SK-N-MC (cell line): ENCODE measurements around the gene ZFAND3.

ENCODE experiments used
- DNase-seq: peaks from one replicate; pipeline ENCODE4 v3.0.0-alpha.2; 2011; ENCODE audit warnings: low read depth, low spot score
- H3K27ac ChIP-seq: fragments of 200-600 bp; sonication (generic); 2 replicates; pipeline ENCODE4 v1.5.1; 2016; ENCODE audit warnings: mixed run types
- H3K36me3 ChIP-seq: fragments of 200-600 bp; sonication (generic); 2 replicates; pipeline ENCODE4 v1.6.1; 2017; ENCODE audit warnings: antibody characterized with exemption, low read length, mixed read lengths; ENCODE audit not compliant: insufficient read depth
- H3K4me3 ChIP-seq: fragments of 200-600 bp; sonication (generic); 2 replicates; pipeline ENCODE4 v1.5.1; 2016
- H3K9ac ChIP-seq: fragments of 200-600 bp; sonication (generic); 2 replicates; pipeline ENCODE4 v1.8.0; 2017; ENCODE audit warnings: mixed run types, mixed read lengths; ENCODE audit not compliant: insufficient read length
- H3K9me3 ChIP-seq: fragments of 200-600 bp; sonication (generic); 2 replicates; pipeline ENCODE4 v1.6.1; 2017; ENCODE audit warnings: low read depth, mild to moderate bottlenecking, antibody characterized with exemption, low read length, moderate library complexity, mixed read lengths
- EZH2 ChIP-seq: fragments of 200-600 bp; sonication (generic); IDR thresholded peaks from one replicate; pipeline ENCODE4 v1.6.1; 2017; ENCODE audit warnings: antibody characterized with exemption
- FOXP2 ChIP-seq: optimal IDR thresholded peaks from 2 replicates; pipeline ENCODE3; 2011; ENCODE audit warnings: mild to moderate bottlenecking, moderate library complexity; ENCODE audit not compliant: insufficient read depth; ENCODE audit errors: extremely low read length, control extremely low read depth
- POLR2AphosphoS5 ChIP-seq: IDR thresholded peaks from 2 replicates; pipeline ENCODE4 v1.6.1; 2012; ENCODE audit warnings: mild to moderate bottlenecking, low read depth, low read length, borderline replicate concordance

Gene ZFAND3

DNA sequence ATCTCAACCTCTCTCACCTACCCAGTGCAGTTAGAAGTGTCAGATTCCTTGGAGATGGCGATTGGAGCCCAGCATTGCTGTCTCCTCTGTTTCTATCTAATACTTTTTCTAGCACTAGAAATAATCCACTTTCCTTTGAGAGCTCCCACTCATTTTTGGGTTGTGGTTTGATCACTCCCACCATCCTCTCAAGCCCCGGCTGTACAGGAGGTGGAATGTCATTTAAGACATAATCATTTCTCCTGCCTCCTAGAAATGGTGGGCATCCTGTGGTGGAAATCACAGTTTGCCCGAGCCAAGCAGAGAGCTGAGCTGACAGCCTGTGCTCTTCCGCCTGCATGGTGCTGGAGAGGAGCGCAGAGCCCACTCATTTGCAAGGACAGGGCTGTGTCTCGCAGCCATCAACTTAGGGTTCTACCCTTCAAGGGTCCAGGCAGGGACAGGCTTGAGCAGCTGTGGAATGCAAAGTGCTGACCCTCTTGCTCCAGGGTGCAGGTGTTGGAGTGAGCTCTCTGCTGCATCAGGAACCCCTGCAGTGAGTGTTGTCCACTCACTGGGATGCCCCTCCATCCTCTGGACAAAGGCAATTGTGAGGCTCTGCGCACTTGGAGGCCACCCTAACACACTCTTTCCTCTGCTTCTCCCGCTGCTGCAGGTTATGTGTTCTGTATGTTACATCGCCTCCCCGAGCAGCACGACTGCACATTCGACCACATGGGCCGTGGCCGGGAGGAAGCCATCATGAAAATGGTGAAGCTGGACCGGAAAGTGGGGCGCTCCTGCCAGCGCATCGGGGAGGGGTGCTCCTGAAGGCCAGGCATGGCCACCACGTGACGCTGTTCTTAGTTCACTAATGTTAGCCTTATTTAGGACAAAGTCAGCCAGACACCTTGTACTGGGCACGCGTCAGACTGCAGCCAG is 332.3 kb downstream of the ZFAND3 start:
- H3K4me3 ChIP-seq, result no peak overlapping the region
- DNase-seq, result no peak
- no peaks in the 10 kb centered on the region for H3K9me3 ChIP-seq
- H3K36me3 ChIP-seq, result peaks cover 5% of the 10 kb centered on the region; the same call in 1 of the 2 replicates
- H3K27ac ChIP-seq, result no peak overlapping the region
- TF ChIP-seq EZH2 (no peak), POLR2AphosphoS5 (no peak), FOXP2 (no peak)
- no peak overlapping the region for H3K9ac ChIP-seq

DNA sequence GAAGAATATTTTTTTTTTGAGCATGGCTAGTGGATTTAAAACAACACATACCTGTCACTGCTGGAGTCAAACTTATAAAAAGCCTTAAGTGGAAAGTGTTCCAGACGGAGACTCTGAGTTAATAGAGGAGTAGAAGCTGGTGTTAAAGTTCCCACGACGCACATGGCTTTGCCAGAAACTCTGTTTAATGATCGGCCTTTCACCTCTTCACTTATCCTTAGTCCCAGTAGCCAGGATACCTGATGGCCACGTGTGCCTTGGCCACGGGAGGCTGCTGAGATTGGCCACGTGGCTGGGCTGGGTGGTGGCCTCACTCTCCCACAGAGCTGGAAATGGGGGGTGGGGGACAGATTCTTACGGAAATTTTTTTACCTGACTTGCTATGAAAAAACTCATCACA is 333.1 kb downstream of the ZFAND3 start:
- H3K4me3 ChIP-seq, result no peak overlapping the region
- no peak for TF ChIP-seq EZH2
- no peak for TF ChIP-seq FOXP2
- TF ChIP-seq POLR2AphosphoS5, result no peak

DNA sequence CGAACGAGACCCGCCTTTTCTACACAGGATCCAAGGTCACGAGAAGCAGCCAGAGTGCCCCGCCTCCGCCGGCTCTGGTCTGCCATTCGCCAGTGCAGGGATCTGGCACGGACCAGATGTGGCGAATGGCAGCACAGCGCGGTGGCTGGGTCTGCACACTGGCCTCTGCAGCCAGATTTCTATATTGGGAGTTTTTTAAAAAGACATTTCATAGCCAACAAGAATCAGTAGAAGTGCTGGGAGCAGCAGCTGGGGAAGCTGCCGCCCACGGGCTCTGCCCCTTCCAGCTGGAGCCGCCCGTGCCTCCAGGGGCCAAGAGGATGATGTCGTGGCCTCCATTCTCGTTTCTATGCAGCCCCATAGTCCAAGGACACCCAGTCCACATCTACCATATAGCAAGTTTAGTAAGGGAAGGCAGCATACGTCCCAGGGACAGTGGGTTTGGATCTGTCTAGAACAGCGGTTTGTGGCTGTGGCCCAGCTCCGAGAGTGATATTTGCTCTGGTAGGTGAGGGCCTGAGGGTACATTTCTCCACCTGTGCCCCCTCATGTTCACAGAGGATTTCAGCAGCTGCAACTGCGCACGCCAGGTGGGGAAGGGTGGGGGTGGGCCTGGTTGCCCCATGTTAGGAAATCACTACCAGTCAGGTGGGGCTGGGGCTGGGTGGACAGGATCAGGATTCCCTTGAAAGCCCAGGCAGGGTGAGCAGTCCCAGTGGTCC is 333.7 kb downstream of the ZFAND3 start:
- Histone ChIP-seq H3K4me3 (no peak overlapping the region), H3K36me3 (peaks cover 5% of the 10 kb centered on the region; the same call in 1 of the 2 replicates), H3K9me3 (no peaks in the 10 kb centered on the region), H3K27ac (peak overlapping the region; percentile 25; the same call in 1 of the 2 replicates), H3K9ac (no peak overlapping the region)
- TF ChIP-seq FOXP2, result no peak
- DNase-seq, result no peak

More for the DNA sequence above, 333.1 kb downstream of the ZFAND3 start:
- Histone ChIP-seq H3K9me3 (no peaks in the 10 kb centered on the region), H3K9ac (no peak overlapping the region), H3K36me3 (peaks cover 5% of the 10 kb centered on the region; the same call in 1 of the 2 replicates), H3K27ac (no peak overlapping the region)
- DNase-seq, result no peak

DNA sequence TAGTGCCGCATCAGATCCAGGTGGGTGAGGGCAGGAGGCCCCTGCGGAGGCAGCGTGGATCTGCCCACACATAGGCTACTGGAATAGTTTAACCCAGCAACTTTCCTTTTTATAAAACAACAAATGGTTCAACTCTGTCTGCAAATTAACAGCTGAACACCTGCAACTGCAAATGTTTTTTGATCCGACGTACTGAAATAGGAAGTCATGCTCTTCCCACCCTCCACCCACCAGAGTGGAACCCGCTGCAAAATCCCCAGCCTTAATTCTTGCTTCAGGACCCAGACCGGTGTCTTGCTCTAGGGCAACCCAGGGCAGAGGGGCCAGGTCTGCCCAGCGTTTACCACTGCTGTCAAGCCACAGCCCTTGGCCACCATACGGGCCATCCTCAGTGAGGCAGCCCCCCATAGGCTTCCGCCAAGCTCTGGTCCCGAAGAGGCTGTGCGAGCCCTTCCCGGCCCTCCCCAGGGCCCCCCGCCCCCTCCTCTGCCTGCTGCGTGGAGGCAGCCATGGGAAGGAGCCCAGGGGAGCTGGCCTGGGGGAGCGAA is 334.3 kb downstream of the ZFAND3 start:
- H3K27ac ChIP-seq, result 0 out of 2 replicates have a peak overlapping the region, but pooled peaks have one; percentile 36
- no peak overlapping the region for H3K9ac ChIP-seq
- H3K4me3 ChIP-seq, result no peak overlapping the region
- H3K36me3 ChIP-seq, result peaks cover 5% of the 10 kb centered on the region; the same call in 1 of the 2 replicates
- no peak for TF ChIP-seq POLR2AphosphoS5
- TF ChIP-seq FOXP2, result no peak
- TF ChIP-seq EZH2, result no peak
- DNase-seq, result no peak
- no peaks in the 10 kb centered on the region for H3K9me3 ChIP-seq

DNA sequence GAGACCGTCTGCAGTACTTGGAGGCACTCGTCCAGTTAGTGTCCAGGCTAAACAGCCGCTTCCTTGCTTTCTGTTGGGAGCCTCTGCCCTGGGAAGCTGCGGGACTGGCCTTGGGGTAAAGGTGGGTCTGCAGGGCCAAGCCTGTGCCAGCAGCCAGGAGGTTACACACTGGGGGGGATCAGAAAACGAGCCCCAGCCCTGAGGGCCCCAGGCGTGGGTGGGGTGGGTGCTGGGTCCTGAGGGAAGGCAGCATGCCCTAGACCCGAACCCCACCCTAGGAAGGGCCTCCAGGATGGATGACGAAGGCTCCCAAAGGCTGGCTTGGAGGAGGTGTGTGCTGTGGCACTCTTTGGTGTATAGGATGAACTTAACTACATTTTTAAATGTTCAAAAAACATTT is 335.2 kb downstream of the ZFAND3 start:
- Histone ChIP-seq H3K4me3 (no peak overlapping the region), H3K36me3 (peaks cover 5% of the 10 kb centered on the region; the same call in 1 of the 2 replicates), H3K9me3 (no peaks in the 10 kb centered on the region), H3K27ac (peak overlapping the region; percentile 11; the same call in 1 of the 2 replicates), H3K9ac (no peak overlapping the region)
- no peak for DNase-seq
- TF ChIP-seq EZH2 (no peak), FOXP2 (no peak), POLR2AphosphoS5 (no peak)

DNA sequence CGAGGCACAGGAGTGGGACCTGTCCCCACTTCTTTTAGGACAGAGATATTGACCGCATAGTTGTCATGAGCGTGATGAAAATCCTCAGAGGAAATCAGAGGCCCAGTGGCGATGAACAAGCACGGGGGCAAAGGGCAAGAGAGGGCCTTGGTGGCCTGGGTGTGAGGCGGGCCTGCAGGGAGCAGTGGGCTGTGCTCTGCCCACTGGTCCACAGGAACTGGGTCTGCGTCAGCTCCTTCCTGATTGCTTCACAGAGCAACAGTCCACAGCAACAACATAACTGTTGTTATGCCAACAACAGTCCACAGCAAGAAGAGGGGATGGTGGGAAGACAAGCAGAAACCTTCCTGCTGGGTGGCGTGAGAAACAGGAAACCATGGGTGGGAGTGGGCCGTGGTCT is 335.6 kb downstream of the ZFAND3 start:
- no peak for DNase-seq
- TF ChIP-seq EZH2 (no peak), POLR2AphosphoS5 (no peak), FOXP2 (no peak)
- Histone ChIP-seq H3K9me3 (no peaks in the 10 kb centered on the region), H3K27ac (peak overlapping the region; percentile 11), H3K9ac (no peak overlapping the region), H3K36me3 (peaks cover 5% of the 10 kb centered on the region; the same call in 1 of the 2 replicates), H3K4me3 (no peak overlapping the region)

DNA sequence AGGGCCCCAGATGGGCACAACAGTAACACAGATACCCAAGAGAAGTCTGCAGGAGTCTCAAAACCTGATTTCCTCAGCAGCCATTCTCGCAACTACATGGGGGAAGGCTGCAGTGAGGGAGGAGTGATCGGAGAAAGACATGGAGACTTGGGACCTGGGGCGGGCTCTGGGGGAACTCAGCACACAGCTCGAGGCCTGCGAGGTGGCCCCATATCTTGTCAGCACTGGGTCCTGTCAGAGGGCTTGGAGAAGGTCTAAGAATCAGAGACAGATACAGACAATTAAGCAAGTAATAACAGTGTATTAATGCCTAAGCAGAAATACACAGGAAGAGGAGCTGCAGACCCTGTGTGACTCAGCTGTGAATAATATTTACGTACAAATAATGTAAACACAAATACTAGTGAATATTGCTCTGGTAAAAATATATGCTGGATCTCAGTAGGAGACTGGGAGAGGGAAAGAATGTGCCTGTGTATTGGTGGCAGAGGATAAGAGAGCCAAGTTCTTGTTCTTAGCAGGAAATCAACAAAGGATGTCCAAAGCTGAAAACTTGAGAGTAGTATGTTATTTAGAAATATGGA is 336.2 kb downstream of the ZFAND3 start:
- DNase-seq, result no peak
- Histone ChIP-seq H3K4me3 (no peak overlapping the region), H3K9ac (no peak overlapping the region), H3K27ac (peak overlapping the region; percentile 10), H3K9me3 (no peaks in the 10 kb centered on the region), H3K36me3 (peaks cover 5% of the 10 kb centered on the region; the same call in 1 of the 2 replicates)
- TF ChIP-seq EZH2, result no peak
- no peak for TF ChIP-seq FOXP2
- no peak for TF ChIP-seq POLR2AphosphoS5

DNA sequence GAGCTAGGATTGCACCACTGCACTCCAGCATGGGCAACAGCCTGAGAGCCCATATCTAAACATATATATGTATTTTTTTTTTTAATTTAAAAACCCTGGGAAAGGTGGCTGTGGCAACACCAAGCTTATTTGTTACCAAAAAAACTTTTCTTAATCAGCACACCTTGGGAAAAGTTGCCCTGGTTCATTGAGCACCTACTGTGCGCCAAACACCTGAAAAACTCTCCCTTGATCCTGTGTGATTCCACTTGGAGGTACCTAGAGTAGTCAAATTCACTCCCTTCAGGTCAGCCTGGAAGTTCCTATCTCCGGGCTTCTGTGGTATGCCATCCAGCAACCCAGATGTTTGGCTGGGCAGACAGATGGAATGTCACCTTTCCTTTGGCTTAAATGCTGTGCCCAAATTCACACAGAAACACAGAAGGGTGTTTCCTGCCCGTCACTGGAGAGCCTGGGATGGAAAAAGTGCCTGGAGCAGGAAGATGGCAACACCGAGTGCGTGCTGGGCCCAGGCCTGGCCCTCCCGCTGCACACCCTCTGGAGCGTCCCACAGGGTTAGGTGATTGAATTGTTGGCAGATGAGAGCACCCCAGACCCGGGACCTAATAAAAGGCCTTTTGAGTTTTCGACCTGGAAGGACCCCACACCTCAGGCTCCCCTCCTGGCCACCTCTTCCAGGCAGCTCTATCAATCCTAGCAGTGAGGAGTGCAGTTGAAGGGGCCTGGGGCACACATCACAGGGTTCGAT is 337.5 kb downstream of the ZFAND3 start:
- H3K36me3 ChIP-seq, result peaks cover 5% of the 10 kb centered on the region; the same call in 1 of the 2 replicates
- H3K27ac ChIP-seq, result no peak overlapping the region
- H3K4me3 ChIP-seq, result no peak overlapping the region
- H3K9ac ChIP-seq, result no peak overlapping the region
- no peak for TF ChIP-seq FOXP2
- no peak for TF ChIP-seq EZH2
- TF ChIP-seq POLR2AphosphoS5, result no peak
- no peaks in the 10 kb centered on the region for H3K9me3 ChIP-seq
- no peak for DNase-seq
